Gastroesophageal sphincter (tissue), 4 donors: ENCODE results near the gene FAM193A. TPM values are rescaled to one million over a fixed set of nuclear protein-coding genes. Genes with fewer than 3 reads are reported as not detected.
"Not testable (repeated sequence)": the region's sequence is repeated elsewhere in the genome, so short reads cannot be mapped to it uniquely, and the experiment has no call there.

Experiments
- ATAC-seq: fragments of 150-250 bp; one replicate; pipeline ENCODE4 v1.9.1; 2016; ENCODE audit warnings: mild to moderate bottlenecking, moderate library complexity
- H3K27ac ChIP-seq, 4 donors: fragments of 200-600 bp; sonication (generic) in 3 of 4; 1 replicate in 3 of 4; 2 replicates in 1 of 4; pipeline ENCODE4 v1.5.1; 2016 to 2019
- H3K27me3 ChIP-seq: fragments of 200-600 bp; sonication (generic); one replicate; pipeline ENCODE4 v1.5.1; 2019
- H3K36me3 ChIP-seq, 2 donors: fragments of 200-600 bp; sonication (generic); one replicate each; pipeline ENCODE4 v1.5.1; 2019; ENCODE audit warnings: control low read depth in 1 of 2
- H3K4me1 ChIP-seq, 3 donors: fragments of 200-600 bp; sonication (generic); 1 replicate in 2 of 3; 2 replicates in 1 of 3; pipeline ENCODE4 v1.5.1; 2016 to 2019; ENCODE audit warnings: control low read depth in 2 of 3
- H3K4me3 ChIP-seq, 2 donors: fragments of 200-600 bp; sonication (generic); one replicate each; pipeline ENCODE4 v1.5.1; 2019; ENCODE audit warnings: mild to moderate bottlenecking in 1 of 2, moderate library complexity in 1 of 2
- H3K9me3 ChIP-seq, 3 donors: fragments of 200-600 bp; sonication (generic); one replicate each; pipeline ENCODE4 v1.5.1; 2017 to 2019; ENCODE audit warnings: control low read depth in 2 of 3
- EP300 ChIP-seq: sonication (generic); formaldehyde crosslinking; IDR thresholded peaks from one replicate; pipeline ENCODE4 v1.6.1; 2017; ENCODE audit warnings: antibody characterized with exemption, mild to moderate bottlenecking
- POLR2A ChIP-seq, 2 donors: fragments of 450-650 bp; IDR thresholded peaks; one replicate each; pipeline ENCODE4 v1.6.1; 2017; ENCODE audit warnings: antibody characterized with exemption in 2 of 2, mild to moderate bottlenecking in 2 of 2, moderate library complexity in 1 of 2
- POLR2AphosphoS5 ChIP-seq: sonication (generic); formaldehyde crosslinking; IDR thresholded peaks from one replicate; pipeline ENCODE4 v1.6.1; 2017; ENCODE audit warnings: antibody characterized with exemption
- WGBS, 2 donors: methylation state at CpG; one replicate each; pipeline ENCODE4 v1.1.5; 2018; ENCODE audit warnings: low coverage in 1 of 2; 5-methylcytosine and 5-hydroxymethylcytosine counted together
- total RNA-seq, 4 donors: library from RNA; depleted of rRNA; stranded (reverse); fragments of >200 nt; gene quantifications; one replicate each; pipeline ENCODE4 v1.1.0, GENCODE V29; 2016
- TF ChIP-seq, protein P1 (sequence below), 4 experiments: fragments of 200-600 bp in 2 of 4; fragments of 450-650 bp in 2 of 4; sonication (generic) in 1 of 4; IDR thresholded peaks; one replicate each; pipeline ENCODE4 v1.5.1; 2017 to 2019; ENCODE audit warnings: antibody characterized with exemption in 4 of 4, mild to moderate bottlenecking in 2 of 4, moderate library complexity in 2 of 4

The FAM193A gene
- total RNA-seq, 4 donors from 2014 or later = 24.5 to 35.6 (median 30.2) TPM

DNA sequence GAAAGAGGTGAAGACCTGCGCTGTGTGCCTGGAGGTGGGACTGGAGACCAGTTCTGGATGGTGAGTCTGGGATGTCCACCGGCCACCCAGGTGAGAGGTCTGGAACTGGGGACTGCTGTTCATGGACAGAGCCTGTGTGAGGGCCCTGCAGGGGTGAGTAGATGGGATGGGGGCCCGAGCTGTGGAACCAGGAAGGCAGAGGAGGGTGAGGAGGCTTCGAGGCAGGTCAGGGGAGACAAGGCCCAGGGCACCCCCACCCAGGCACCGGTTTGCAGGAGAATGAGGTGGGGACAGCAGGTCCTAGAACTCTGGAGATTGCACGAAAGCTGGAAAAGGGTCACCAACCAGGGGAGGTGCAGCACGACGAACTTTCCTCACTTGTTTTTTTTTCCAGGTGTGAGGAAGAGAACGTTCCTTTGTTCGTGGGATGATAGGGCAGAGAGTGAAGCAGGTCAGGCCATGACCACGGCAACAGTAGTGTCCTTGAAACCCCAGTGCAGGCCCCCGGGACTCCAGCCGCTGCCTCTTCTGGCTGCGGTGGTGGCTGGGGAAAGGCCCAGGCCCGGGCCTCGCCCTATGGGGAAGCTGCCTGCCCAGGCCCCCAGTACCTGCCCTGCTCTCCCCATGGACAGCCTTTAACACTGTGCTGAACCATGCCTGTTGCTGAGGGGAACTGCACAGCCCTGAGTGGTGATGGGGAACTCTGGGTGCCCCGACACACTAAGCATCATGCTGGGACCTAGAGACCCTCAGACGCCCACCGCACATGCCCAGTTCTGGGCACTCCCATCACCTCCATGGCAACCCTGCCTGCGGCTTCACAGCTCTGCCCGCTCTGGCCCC, 196.8 kb downstream of the FAM193A start:
- 86 to 87% methylated on average over 8 to 11 of the region's 21 CpGs for WGBS, 2 donors
- Histone ChIP-seq H3K27me3 (no peaks in the 10 kb centered on the region), H3K36me3 (peaks cover 0 to 54% of the 10 kb centered on the region in 2 donors), H3K27ac (no peak overlapping the region), H3K4me3 (no peak overlapping the region), H3K4me1 (no peaks in the 10 kb centered on the region), H3K9me3 (peaks cover 0 to 10% (median 0%) of the 10 kb centered on the region in 3 donors)
- ATAC-seq = no peak
- TF ChIP-seq EP300 = no peak
- TF ChIP-seq POLR2A (IDR thresholded peaks at IDR 0.05) = no peak
- TF ChIP-seq POLR2AphosphoS5 = no peak
- TF ChIP-seq, protein P1, sequence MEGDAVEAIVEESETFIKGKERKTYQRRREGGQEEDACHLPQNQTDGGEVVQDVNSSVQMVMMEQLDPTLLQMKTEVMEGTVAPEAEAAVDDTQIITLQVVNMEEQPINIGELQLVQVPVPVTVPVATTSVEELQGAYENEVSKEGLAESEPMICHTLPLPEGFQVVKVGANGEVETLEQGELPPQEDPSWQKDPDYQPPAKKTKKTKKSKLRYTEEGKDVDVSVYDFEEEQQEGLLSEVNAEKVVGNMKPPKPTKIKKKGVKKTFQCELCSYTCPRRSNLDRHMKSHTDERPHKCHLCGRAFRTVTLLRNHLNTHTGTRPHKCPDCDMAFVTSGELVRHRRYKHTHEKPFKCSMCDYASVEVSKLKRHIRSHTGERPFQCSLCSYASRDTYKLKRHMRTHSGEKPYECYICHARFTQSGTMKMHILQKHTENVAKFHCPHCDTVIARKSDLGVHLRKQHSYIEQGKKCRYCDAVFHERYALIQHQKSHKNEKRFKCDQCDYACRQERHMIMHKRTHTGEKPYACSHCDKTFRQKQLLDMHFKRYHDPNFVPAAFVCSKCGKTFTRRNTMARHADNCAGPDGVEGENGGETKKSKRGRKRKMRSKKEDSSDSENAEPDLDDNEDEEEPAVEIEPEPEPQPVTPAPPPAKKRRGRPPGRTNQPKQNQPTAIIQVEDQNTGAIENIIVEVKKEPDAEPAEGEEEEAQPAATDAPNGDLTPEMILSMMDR (IDR thresholded peaks at IDR 0.05) = no peak

DNA sequence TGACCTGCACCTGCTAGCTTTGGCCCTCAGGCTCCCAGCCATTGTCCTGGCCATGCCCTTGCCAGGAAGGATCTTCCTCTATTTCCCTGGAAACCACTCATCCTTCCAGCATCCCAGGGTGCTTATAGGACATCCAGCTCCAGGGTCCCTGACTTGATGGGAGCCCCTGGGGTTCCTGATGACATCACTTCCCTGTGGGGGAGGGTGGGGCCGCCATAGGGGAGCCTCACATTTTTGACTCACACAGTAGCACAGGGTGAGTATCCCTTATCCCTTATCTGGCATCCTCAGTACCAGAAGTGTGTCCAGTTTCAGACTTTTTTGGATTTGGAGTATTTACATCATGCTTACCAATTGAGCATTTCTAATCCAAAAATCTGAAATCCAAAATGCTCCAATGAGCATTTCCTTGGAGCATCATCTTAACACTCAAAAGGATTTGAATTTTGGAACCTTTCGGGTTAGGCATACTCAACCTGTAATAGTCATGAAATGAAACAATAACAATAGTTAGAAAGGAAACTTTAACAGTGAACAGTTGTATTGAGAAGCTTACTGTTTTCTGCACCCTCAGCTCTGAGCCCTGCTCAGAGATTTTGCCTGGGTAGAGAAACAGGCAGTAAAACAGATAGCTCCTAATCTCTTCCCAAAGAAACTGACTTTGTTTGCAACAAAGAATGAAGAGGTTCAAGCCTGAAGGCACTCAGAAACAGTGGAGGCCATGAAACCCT, 197.6 kb downstream of the FAM193A start:
- no peak for ATAC-seq
- TF ChIP-seq, protein P1 (IDR thresholded peaks at IDR 0.05) = no peak
- no peak for TF ChIP-seq POLR2AphosphoS5
- TF ChIP-seq EP300 = no peak
- no peak for TF ChIP-seq POLR2A (IDR thresholded peaks at IDR 0.05)
- Histone ChIP-seq H3K27me3 (no peaks in the 10 kb centered on the region), H3K4me3 (no peak overlapping the region), H3K4me1 (no peaks in the 10 kb centered on the region), H3K36me3 (peaks cover 0 to 51% of the 10 kb centered on the region in 2 donors), H3K9me3 (peaks cover 0 to 10% (median 0%) of the 10 kb centered on the region in 3 donors), H3K27ac (no peak overlapping the region)
- WGBS, 2 donors = 96% methylated on average over 2 of the region's 2 CpGs; no CpG with 5 or more reads in 1 of the 2 donors

DNA sequence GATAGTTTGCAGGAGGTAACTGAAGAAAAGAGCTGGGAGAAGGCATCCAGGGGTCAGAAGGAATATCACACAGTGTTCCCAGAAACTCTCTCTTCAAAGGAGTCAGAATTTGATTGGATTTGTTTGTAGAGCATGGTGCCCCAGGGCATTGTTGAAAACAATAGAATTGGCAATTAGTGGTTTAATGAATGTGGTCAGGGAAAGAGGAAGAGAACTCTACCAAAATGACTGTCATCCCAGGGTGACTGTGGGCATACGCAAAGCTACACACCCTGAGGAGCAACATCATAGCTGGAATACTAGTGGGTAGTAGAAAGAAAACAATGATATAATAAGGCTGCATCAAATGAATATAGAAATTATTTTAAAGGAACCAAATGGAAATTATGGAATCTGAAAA, 198.2 kb downstream of the FAM193A start:
- Histone ChIP-seq H3K27ac (no peak overlapping the region), H3K36me3 (peaks cover 0 to 45% of the 10 kb centered on the region in 2 donors), H3K27me3 (no peaks in the 10 kb centered on the region), H3K4me3 (no peak overlapping the region), H3K4me1 (no peaks in the 10 kb centered on the region), H3K9me3 (peaks cover 0 to 10% (median 0%) of the 10 kb centered on the region in 3 donors)
- ATAC-seq = no peak
- TF ChIP-seq, protein P1 (IDR thresholded peaks at IDR 0.05) = no peak
- TF ChIP-seq POLR2AphosphoS5 (no peak), EP300 (no peak), POLR2A (IDR thresholded peaks at IDR 0.05) (no peak)
- WGBS, 2 donors = 100% methylated on average over 1 of the region's 1 CpG

DNA sequence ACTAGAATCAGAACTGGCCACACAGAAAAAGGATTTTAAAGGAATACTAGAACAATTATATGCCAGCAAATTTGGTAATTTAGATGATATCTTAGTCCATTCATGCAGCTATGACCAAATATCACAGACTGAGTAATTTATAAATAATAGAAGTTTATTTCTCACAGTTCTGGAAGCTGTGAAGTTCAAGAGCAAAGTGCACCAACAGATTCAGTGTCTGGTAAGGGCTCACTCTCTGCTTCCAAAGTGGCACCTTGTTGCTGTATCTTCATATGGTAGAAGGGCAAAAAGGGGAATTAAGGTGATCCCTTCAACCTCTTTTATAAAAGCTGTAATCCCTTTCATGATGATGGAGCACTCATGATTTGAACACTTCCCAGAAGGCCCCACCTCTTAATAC, 199.4 kb downstream of the FAM193A start:
- no peak for ATAC-seq
- H3K4me3 ChIP-seq = no peak overlapping the region
- H3K9me3 ChIP-seq = peaks cover 0 to 10% (median 0%) of the 10 kb centered on the region in 3 donors
- H3K27ac ChIP-seq = no peak overlapping the region
- H3K36me3 ChIP-seq = peaks cover 0 to 34% of the 10 kb centered on the region in 2 donors
- no peaks in the 10 kb centered on the region for H3K27me3 ChIP-seq
- TF ChIP-seq POLR2A (IDR thresholded peaks at IDR 0.05) = no peak
- TF ChIP-seq POLR2AphosphoS5 = no peak
- no peaks in the 10 kb centered on the region for H3K4me1 ChIP-seq

DNA sequence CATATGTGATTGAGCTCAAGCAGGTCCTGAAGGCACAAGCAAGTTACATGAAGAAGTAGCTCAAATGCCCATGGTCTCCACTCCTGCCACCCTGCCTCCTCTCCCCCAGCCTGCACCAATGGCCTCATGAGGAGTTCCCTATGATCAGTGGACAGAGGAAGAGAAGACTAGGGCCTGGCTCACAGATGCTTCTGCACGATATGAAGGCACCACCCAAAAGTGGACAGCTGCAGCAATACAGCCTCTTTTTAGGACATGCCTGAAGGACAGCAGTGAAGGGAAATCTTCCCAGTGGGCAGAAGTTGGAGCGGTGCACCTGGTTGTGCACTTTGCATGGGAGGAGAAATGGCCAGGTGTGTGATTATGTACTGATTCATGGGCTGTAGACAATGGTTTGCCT, 201.8 kb downstream of the FAM193A start:
- not testable (repeated sequence) for H3K4me1 ChIP-seq, ATAC-seq

More for the DNA sequence above, 201.8 kb downstream of the FAM193A start:
- peaks cover 0 to 34% of the 10 kb centered on the region in 2 donors for H3K36me3 ChIP-seq
- H3K27ac ChIP-seq, H3K4me3 ChIP-seq, H3K9me3 ChIP-seq, H3K27me3 ChIP-seq: not testable (repeated sequence)
- WGBS, 2 donors = 100% methylated on average over 1 of the region's 2 CpGs; no CpG with 5 or more reads in 1 of the 2 donors
